ENCODE data around the gene BCLAF1. TPM values are rescaled to one million over a fixed set of nuclear protein-coding genes. Genes with fewer than 3 reads are reported as not detected.

Gene BCLAF1
- polyA plus RNA-seq, 1 donor (not counting 4 experiments of a cell fraction or from before 2014, with no cell fraction given) = 80.3 TPM

- dilution Hi-C loops (cut with MboI; ENCODE audit: extremely low pct_ligation_motif_present, low sequenced_read_pairs) = no loop called here
- H3K27ac ChIP-seq (ENCODE audit: control insufficient read depth, insufficient read depth, low read length) = no peak overlapping the region
These were observed 76.6 kb downstream of the BCLAF1 start for GRCh38 chr6:136213012-136213539.

GRCh38 chr6:136212608-136213007 is 77.0 kb downstream of the BCLAF1 start:
- H2AFZ ChIP-seq (ENCODE audit: control insufficient read depth, low read length) = no peak overlapping the region
- no peaks in the 10 kb centered on the region for H3K27me3 ChIP-seq (ENCODE audit: control insufficient read depth, extremely low read depth, insufficient read depth, low read length)
- no peaks in the 10 kb centered on the region for H3K79me2 ChIP-seq (ENCODE audit: control insufficient read depth, insufficient read depth, low read length)
- dilution Hi-C loops (cut with MboI; ENCODE audit: extremely low pct_ligation_motif_present, low sequenced_read_pairs) = no loop called here
- no peak overlapping the region for H3K27ac ChIP-seq (ENCODE audit: control insufficient read depth, insufficient read depth, low read length)
- no peaks in the 10 kb centered on the region for H3K9me1 ChIP-seq (ENCODE audit: control insufficient read depth, extremely low read depth, insufficient read depth, low read length)
- H4K20me1 ChIP-seq (ENCODE audit: control insufficient read depth, extremely low read depth, insufficient read depth, low read length) = no peaks in the 10 kb centered on the region
- no peak for TF ChIP-seq EZH2 (IDR thresholded peaks at IDR 0.05; ENCODE audit: low read length)
- FAIRE-seq (no peak), DNase-seq (ENCODE audit: low read depth, low spot score) (no peak)
- no peak overlapping the region for H3K4me2 ChIP-seq (ENCODE audit: control insufficient read depth, extremely low read depth, insufficient read depth, low read depth, low read length)
- no peaks in the 10 kb centered on the region for H3K9me3 ChIP-seq (ENCODE audit: control insufficient read depth, low read depth, low read length)
- no peaks in the 10 kb centered on the region for H3K4me1 ChIP-seq (ENCODE audit: control insufficient read depth, extremely low read depth, insufficient read depth, low read length)
- no peaks in the 10 kb centered on the region for H3K36me3 ChIP-seq (ENCODE audit: control insufficient read depth in 2 of 2, extremely low read depth in 1 of 2, insufficient read depth in 2 of 2, low read length in 2 of 2)
- no peak overlapping the region for H3K9ac ChIP-seq (ENCODE audit: control insufficient read depth, extremely low read depth, insufficient read depth, low read length)
- no peak overlapping the region for H3K4me3 ChIP-seq (ENCODE audit: control insufficient read depth in 2 of 3, extremely low read depth in 1 of 3, insufficient read depth in 2 of 3, low read depth in 1 of 3, low read length in 3 of 3)

More at GRCh38 chr6:136213012-136213539, 76.6 kb downstream of the BCLAF1 start:
- H3K79me2 ChIP-seq (ENCODE audit: control insufficient read depth, insufficient read depth, low read length) = no peaks in the 10 kb centered on the region
- no peaks in the 10 kb centered on the region for H3K9me1 ChIP-seq (ENCODE audit: control insufficient read depth, extremely low read depth, insufficient read depth, low read length)
- no peaks in the 10 kb centered on the region for H3K4me1 ChIP-seq (ENCODE audit: control insufficient read depth, extremely low read depth, insufficient read depth, low read length)
- DNase-seq (ENCODE audit: low read depth, low spot score) (no peak), FAIRE-seq (no peak)
- no peaks in the 10 kb centered on the region for H4K20me1 ChIP-seq (ENCODE audit: control insufficient read depth, extremely low read depth, insufficient read depth, low read length)
- H3K4me2 ChIP-seq (ENCODE audit: control insufficient read depth, extremely low read depth, insufficient read depth, low read depth, low read length) = no peak overlapping the region
- H3K36me3 ChIP-seq (ENCODE audit: control insufficient read depth in 2 of 2, extremely low read depth in 1 of 2, insufficient read depth in 2 of 2, low read length in 2 of 2) = no peaks in the 10 kb centered on the region
- TF ChIP-seq EZH2 (IDR thresholded peaks at IDR 0.05; ENCODE audit: low read length) (no peak), CTCF (optimal IDR thresholded peaks at IDR 0.05 in 1 of 3, IDR thresholded peaks at IDR 0.05 in 1 of 3, conservative IDR thresholded peaks at IDR 0.05 in 1 of 3; ENCODE audit: extremely low read depth in 1 of 3, insufficient read depth in 2 of 3, low read length in 3 of 3) (no peak)
- no peak overlapping the region for H3K9ac ChIP-seq (ENCODE audit: control insufficient read depth, extremely low read depth, insufficient read depth, low read length)
- no peaks in the 10 kb centered on the region for H3K9me3 ChIP-seq (ENCODE audit: control insufficient read depth, low read depth, low read length)
- H2AFZ ChIP-seq (ENCODE audit: control insufficient read depth, low read length) = no peak overlapping the region
- H3K4me3 ChIP-seq (ENCODE audit: control insufficient read depth in 2 of 3, extremely low read depth in 1 of 3, insufficient read depth in 2 of 3, low read depth in 1 of 3, low read length in 3 of 3) = no peak overlapping the region
- H3K27me3 ChIP-seq (ENCODE audit: control insufficient read depth, extremely low read depth, insufficient read depth, low read length) = no peaks in the 10 kb centered on the region

Data from keratinocyte (primary cell).